HG02623 (cell line): ENCODE measurements around the gene OR2T6.
"Not testable (repeated sequence)": the region's sequence is repeated elsewhere in the genome, so short reads cannot be mapped to it uniquely, and the experiment has no call there.

Source experiments
- ATAC-seq: cut with Tn5 transposase; IDR thresholded peaks from one replicate; pipeline ENCODE4 v1.9.1; 2021; ENCODE audit warnings: moderate library complexity; ENCODE audit not compliant: unreplicated experiment

Gene OR2T6

GRCh38 chr1:248375446-248375845, at the start of gene OR2T6:
Gene OR2T6 (plus strand): TSS chr1:248375746. CDS start chr1:248387609, 11,863 bp downstream.
- no peak for ATAC-seq

- ATAC-seq = no peak
Measured at GRCh38 chr1:248343451-248343850, 32.1 kb upstream of the OR2T6 start.

GRCh38 chr1:248348475-248348874, 27.1 kb upstream of the OR2T6 start, which contains the start of gene OR14C36:
Gene OR14C36 (plus strand): TSS chr1:248348775. CDS start chr1:248348775, 0 bp downstream.
- no peak for ATAC-seq

- ATAC-seq = no peak
Measured at GRCh38 chr1:248359415-248359814, 16.1 kb upstream of the OR2T6 start.

- ATAC-seq = no peak
Measured at GRCh38 chr1:248361121-248361715, 14.3 kb upstream of the OR2T6 start, which contains the start of gene OR2T4. Gene OR2T4 (plus strand): TSS chr1:248361665. CDS start chr1:248361665, 0 bp downstream.

- ATAC-seq = no peak
Measured at GRCh38 chr1:248366609-248367008, 8.9 kb upstream of the OR2T6 start.

- no peak for ATAC-seq
Measured at GRCh38 chr1:248372394-248372793, 3.2 kb upstream of the OR2T6 start.

GRCh38 chr1:248373761-248374160, 1.8 kb upstream of the OR2T6 start:
- ATAC-seq = no peak

GRCh38 chr1:248376916-248377315, 1.4 kb downstream of the OR2T6 start:
- ATAC-seq = no peak

GRCh38 chr1:248380854-248381253, 5.3 kb downstream of the OR2T6 start:
- ATAC-seq = no peak

- no peak for ATAC-seq
Measured at GRCh38 chr1:248388426-248388825, 12.9 kb downstream of the OR2T6 start.

- no peak for ATAC-seq
Measured at GRCh38 chr1:248393050-248393449, 17.5 kb downstream of the OR2T6 start.

GRCh38 chr1:248402748-248403147, 27.2 kb downstream of the OR2T6 start, which contains the start of gene OR2T1:
Gene OR2T1 (plus strand): TSS chr1:248403048. CDS start chr1:248406148, 3,100 bp downstream.
- ATAC-seq = no peak

- no peak for ATAC-seq
Measured at GRCh38 chr1:248404024-248404423, 28.5 kb downstream of the OR2T6 start.

GRCh38 chr1:248406721-248407692, 31.5 kb downstream of the OR2T6 start:
- ATAC-seq = peak; percentile 44

- ATAC-seq = no peak
Measured at GRCh38 chr1:248416226-248416625, 40.7 kb downstream of the OR2T6 start.

GRCh38 chr1:248417854-248418253, 42.3 kb downstream of the OR2T6 start:
- no peak for ATAC-seq

GRCh38 chr1:248421384-248421783, 45.8 kb downstream of the OR2T6 start:
- ATAC-seq = no peak

GRCh38 chr1:248427526-248428191, 52.1 kb downstream of the OR2T6 start:
- peak; percentile 46 for ATAC-seq

GRCh38 chr1:248428192-248428533, 52.6 kb downstream of the OR2T6 start:
- peak; percentile 96 for ATAC-seq

- not testable (repeated sequence) for ATAC-seq
Measured at GRCh38 chr1:248431683-248432082, 56.1 kb downstream of the OR2T6 start.
